Activated T-cell treated with anti-CD3 and anti-CD28 coated beads, Interleukin-2, amount 50 U/mL, for 24 hours (primary cell): Measurements from ENCODE around the gene RER1.
A peak's percentile ranks its signal among the peaks of the same experiment; 100 is the strongest.

Experiments
- DNase-seq: peaks from one replicate; pipeline ENCODE4 v3.0.0-alpha.2; 2020
- H3K27ac Mint-ChIP-seq: 2 replicates; pipeline ENCODE4 v1.8.0; 2020; ENCODE audit warnings: mild to moderate bottlenecking, mixed read lengths
- H3K27me3 Mint-ChIP-seq: 2 replicates; pipeline ENCODE4 v1.8.0; 2020; ENCODE audit warnings: mixed read lengths
- H3K36me3 Mint-ChIP-seq: 2 replicates; pipeline ENCODE4 v1.8.0; 2020; ENCODE audit warnings: low read depth, mixed read lengths
- H3K4me1 Mint-ChIP-seq: 2 replicates; pipeline ENCODE4 v1.8.0; 2020; ENCODE audit warnings: low read depth, mixed read lengths
- H3K4me3 Mint-ChIP-seq: 2 replicates; pipeline ENCODE4 v1.8.0; 2020; ENCODE audit warnings: mild to moderate bottlenecking, moderate library complexity, mixed read lengths
- H3K9me3 Mint-ChIP-seq: 2 replicates; pipeline ENCODE4 v1.8.0; 2020; ENCODE audit warnings: mixed read lengths

The RER1 gene, protein sequence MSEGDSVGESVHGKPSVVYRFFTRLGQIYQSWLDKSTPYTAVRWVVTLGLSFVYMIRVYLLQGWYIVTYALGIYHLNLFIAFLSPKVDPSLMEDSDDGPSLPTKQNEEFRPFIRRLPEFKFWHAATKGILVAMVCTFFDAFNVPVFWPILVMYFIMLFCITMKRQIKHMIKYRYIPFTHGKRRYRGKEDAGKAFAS

DNA sequence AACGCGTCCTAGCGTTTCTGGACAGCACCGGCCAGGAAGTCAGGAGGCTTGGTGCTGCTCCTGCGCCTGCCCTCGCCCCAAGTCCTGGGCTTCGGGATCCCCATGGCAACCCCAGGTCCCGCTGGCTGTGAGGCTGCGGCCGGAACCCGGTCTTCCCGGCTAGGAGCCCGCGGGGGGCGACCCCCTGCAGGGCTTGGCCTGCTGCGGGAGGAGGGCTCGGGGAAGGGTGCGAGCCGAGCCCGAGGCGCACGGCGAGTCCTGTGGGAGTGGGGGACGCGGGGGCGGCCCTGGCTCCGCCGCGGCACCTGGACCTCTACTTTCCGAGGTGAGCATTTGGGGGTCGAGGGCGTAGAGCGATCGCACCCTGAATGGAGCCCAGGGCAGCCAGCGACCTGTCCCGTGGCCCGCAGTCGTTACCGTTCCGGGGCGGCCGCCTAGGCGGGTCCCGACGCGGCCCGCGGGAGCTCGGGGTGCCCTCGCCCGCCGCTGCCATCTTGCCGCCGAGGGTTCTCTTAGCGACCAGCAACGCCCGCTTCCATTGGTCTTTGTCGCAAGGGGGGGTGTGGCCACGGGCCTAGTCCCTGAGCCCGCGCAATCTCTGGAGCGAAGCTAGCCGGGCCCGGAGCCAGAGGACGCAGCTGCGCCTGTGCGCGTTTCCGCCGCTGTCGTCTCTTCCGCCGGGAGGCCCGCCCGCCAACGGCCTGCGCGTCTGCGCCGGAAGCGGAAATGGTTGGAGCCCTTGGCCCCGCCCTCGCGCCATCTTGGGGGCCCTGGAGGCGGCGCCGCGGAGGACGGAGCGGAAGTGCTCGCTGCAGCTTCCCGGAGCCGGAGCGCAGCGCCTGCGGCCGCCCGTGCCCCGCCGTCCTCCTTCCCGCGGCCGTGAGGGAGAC is at the start of gene RER1, which contains the start of gene MORN1:
Gene RER1 (plus strand): TSS at position 801 of the 890 bp plus-strand sequence. CDS start 3,950 bp downstream, outside the sequence.
Gene MORN1 (minus strand): TSS at position 514 of the 890 bp plus-strand sequence. CDS start 21 bp downstream, at position 493.
- peak; percentile 99 for DNase-seq
- Mint-ChIP-seq H3K4me3 (peak within 1 kb of the TSS; percentile 89), H3K27ac (peak within 1 kb of the TSS; percentile 93), H3K4me1 (peaks cover 39% of the 10 kb centered on the region), H3K27me3 (no peaks in the 10 kb centered on the region), H3K9me3 (no peaks in the 10 kb centered on the region), H3K36me3 (peaks cover 62% of the 10 kb centered on the region)

DNA sequence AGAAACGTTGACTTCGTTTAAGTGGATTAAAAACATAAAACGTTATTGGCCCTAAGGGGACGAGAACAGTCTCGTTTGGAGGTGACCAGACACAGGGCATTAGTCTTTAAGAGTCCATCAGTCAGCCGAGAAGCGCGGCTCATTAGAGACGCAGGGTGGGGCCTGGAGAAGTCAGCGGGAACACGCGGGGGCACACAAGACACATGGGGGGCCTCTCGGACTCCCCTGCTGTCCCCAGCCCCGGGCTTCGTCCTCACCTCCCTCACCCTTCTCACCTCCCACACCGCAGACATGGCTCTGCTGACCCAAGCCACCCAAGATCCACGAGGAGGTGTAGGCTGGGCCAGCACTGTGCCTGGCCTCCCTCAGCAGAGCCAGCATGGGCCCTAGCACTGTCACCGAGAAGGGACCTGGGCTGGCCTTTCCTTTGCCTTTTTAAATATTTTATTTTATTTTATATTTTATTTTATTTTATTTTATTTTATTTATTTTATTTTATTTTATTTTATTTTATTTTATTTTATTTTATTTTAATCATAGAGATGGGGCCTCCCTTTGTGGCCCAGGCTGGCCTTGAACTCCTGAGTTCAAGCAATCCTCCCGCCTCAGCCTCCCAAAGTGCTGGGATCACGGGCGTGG is 49.1 kb upstream of the RER1 start:
- Mint-ChIP-seq H3K4me1 (no peaks in the 10 kb centered on the region), H3K9me3 (no peaks in the 10 kb centered on the region), H3K27me3 (no peaks in the 10 kb centered on the region), H3K36me3 (no peaks in the 10 kb centered on the region), H3K27ac (no peak overlapping the region), H3K4me3 (no peak overlapping the region)
- DNase-seq = no peak

DNA sequence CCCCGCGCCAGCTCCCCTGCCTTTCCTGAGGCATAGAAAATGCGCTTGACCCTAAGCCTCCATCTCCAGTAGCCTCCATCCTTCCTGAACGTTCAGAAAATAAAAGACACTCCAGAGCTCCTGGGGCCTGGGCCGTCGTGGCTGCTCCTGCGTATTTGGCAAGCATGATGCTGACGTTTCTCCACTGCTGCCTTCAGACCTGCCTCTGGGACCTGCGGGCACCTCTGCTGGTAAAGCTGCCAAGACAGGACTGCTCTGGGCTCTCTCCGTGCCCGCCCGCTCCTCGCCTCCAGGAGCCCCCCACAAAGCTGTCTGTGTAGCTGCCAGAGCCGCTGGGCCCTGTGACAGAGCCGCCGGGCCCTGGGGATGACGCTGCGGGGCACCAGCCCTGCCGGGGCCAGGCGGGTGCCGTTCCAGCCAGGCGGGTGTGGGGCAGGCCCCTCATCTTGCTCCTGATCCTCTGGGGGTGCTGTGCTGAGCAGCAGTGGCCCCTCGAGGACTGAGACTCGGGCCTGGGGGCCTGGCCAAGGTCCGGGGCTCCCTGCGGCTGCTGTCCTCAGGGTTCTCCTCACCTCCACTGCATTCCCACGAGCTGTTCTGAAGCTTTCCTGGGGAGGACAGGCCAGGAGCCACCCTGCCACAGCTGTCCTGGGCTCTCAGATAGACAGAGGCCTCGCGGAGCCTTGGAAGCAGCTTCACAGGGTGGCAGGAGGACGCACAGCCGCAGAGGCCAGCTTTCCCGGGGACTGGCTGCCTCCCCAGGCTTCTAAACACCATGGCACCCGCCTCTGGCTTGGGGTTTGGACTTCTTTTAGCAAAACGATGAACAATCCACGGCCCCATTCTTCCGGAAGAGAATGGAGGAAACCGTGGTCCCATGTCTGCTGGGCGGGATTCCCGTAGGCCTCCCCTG is 48.4 kb upstream of the RER1 start:
- no peak overlapping the region for H3K4me3 Mint-ChIP-seq
- no peak overlapping the region for H3K27ac Mint-ChIP-seq
- no peak for DNase-seq
- no peaks in the 10 kb centered on the region for H3K9me3 Mint-ChIP-seq
- no peaks in the 10 kb centered on the region for H3K36me3 Mint-ChIP-seq
- no peaks in the 10 kb centered on the region for H3K4me1 Mint-ChIP-seq
- H3K27me3 Mint-ChIP-seq = no peaks in the 10 kb centered on the region

DNA sequence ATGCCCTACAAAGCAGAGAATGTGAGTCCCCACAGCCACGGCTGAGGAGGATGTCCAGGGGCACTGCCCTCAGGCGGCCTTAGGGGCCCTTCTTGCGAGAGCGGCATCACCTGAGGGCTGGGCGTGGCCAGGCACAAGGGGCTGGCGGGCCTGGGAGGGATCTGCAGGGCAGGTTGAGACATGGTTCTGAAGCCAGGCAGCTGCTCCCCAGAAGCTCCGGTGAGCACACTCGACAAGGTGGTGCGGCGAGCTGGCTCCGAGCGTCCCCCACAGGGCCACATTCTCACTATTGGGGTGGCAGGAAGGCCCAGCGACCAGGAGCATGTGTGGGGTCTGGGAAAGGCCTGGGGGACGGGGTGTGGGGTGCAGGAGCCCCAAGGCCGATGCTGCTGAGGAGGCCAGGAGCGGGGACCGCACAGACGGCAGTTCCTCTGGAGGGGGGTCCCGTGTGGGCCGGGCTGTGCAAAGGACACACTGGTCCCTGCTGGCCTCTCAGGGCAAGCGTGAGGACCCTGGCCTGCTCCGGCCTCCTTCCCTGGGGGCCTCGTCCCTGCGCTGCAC is 47.4 kb upstream of the RER1 start:
- Mint-ChIP-seq H3K4me3 (no peak overlapping the region), H3K27ac (no peak overlapping the region), H3K36me3 (no peaks in the 10 kb centered on the region), H3K4me1 (no peaks in the 10 kb centered on the region), H3K9me3 (no peaks in the 10 kb centered on the region), H3K27me3 (no peaks in the 10 kb centered on the region)
- no peak for DNase-seq

DNA sequence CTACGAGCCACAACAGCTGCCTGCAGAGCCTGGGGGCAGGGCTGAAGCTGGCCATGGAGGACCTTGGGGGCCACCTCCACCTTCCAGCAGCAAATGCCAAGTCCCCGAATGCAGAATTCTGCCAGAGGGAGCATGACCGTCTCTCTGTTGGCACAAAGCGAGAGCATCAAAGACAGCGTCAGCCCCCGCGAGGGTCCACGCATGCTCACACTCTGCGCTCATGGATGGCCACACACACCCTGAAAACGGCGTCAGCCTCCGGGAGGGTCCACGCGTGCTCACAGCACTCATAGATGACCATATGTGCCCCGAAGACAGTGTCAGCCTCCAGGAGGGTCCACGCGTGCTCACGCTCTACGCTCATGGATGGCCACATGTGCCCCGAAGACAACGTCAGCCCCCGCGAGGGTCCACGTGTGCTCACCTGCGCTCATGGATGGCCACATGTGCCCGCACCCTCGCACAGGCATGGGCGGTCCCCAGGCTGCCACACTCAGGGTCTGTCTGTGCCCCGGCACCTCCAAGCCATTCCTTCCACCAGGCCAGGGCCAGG is 46.8 kb upstream of the RER1 start:
- Mint-ChIP-seq H3K4me1 (no peaks in the 10 kb centered on the region), H3K4me3 (no peak overlapping the region), H3K36me3 (no peaks in the 10 kb centered on the region), H3K27me3 (no peaks in the 10 kb centered on the region), H3K9me3 (no peaks in the 10 kb centered on the region), H3K27ac (no peak overlapping the region)
- DNase-seq = no peak

DNA sequence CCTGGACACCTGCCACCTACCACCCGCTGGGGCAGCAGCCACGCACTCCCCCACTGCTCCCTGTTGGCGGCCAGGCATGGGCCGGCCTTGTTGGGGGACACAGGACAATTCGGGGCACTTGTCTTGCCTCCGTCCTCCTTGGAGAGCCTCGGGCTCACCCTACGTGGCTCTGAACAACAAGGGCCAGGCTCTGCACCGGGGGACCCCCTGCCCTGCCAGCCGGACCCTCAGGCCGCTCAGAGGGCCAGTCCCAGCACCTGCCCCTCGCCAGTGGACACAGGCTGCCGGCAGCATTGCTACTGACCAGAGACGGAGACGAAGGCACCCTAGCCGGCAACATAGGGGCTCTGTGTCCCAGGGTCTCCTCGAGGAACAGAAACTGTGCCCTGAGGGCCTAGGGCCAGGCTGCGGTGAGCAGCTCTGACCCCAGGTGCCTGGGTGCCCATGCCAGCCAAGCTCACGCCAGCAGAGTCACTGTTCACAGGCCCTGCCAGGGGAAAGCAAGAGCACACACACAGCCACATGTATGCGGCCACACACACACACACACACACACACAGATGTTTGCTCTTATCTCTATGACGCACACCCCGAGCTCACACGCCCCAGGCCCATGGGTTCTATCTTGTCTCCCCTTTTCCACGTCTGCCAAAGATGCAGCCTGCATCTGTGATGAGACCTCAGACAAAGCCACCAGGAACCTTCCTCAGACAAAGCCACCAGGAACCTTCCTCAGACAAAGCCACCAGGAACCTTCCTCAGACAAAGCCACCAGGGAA is 46.2 kb upstream of the RER1 start:
- no peaks in the 10 kb centered on the region for H3K36me3 Mint-ChIP-seq
- no peaks in the 10 kb centered on the region for H3K4me1 Mint-ChIP-seq
- H3K4me3 Mint-ChIP-seq = no peak overlapping the region
- no peaks in the 10 kb centered on the region for H3K27me3 Mint-ChIP-seq
- no peak for DNase-seq
- H3K27ac Mint-ChIP-seq = no peak overlapping the region
- no peaks in the 10 kb centered on the region for H3K9me3 Mint-ChIP-seq

DNA sequence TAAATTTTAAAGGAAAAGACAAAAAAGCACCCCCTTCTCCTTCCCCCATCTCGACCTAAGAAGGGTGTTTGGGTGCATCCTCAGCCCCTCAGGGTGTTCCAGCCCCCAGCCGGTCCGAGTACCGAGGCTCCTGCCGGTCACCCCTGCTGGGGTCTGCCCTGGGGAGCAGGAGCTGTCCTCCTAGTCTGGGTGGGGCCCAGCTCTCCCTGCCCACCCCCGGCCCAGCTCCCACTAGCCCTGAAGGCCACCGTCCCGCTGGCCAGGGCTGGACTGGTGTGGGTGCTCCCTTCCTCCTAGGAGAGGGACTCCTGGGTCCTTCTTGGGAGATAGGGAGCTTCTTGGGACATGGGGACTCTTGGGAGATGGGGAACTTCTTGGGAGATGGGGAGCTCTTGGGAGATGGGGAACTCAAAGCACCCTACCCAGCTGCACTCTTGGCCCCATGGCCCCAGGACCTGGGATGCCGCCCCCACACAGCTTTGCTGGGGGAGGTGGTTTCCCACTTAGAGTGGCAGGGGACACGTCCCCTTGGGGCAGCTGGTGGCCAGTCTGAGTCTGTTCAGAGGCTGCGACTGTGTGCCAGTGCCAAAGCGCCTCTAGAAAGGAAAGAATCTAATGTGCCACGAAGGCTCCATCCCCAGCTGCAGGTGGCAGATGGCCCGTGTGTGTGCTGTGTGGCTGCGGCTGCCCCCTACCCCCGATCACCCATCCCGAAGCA is 44.8 kb upstream of the RER1 start:
- Mint-ChIP-seq H3K4me3 (no peak overlapping the region), H3K9me3 (no peaks in the 10 kb centered on the region), H3K36me3 (no peaks in the 10 kb centered on the region), H3K27ac (no peak overlapping the region), H3K27me3 (no peaks in the 10 kb centered on the region), H3K4me1 (no peaks in the 10 kb centered on the region)
- DNase-seq = no peak

DNA sequence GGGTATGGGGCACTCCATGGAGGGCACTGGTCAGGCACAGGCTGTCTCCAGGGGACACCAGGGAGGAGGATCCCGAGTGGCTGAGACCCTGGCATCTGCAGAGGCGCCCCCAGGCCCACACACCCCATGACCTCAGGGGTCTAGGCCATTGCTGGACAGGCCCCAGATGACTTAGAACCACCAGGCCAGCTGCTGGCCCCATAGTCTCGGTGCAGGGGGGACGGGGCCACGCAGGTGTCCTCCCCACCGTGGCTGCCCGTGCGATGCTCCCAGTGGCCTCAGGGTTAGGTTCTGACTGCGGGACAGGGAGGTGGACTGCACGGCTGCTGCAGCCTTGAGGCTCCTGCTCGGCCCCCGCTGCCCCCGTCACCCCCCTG is 44.2 kb upstream of the RER1 start:
- H3K9me3 Mint-ChIP-seq = no peaks in the 10 kb centered on the region
- no peak overlapping the region for H3K27ac Mint-ChIP-seq
- DNase-seq = no peak
- H3K4me3 Mint-ChIP-seq = no peak overlapping the region
- no peaks in the 10 kb centered on the region for H3K27me3 Mint-ChIP-seq
- H3K36me3 Mint-ChIP-seq = no peaks in the 10 kb centered on the region
- no peaks in the 10 kb centered on the region for H3K4me1 Mint-ChIP-seq

DNA sequence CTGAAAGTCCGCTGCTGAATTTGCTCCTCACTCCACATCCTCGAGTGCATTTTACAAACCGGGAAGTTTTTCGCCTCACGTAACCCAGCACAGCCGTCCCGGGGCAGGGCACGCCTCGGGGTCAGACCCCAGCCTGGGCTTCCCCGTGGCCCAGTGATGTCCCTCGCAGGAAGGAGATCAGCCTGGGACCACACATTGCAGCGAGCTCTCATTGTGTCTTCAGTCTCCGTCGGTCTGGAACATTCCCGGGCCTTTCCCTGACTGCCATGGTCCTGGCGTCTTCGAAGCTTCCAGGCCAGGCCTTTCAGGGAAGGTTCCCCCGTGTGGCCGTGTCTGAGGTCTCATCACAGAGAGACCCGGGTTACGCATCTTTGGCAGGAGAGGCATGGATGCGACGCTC is 43.7 kb upstream of the RER1 start:
- Mint-ChIP-seq H3K4me3 (no peak overlapping the region), H3K4me1 (no peaks in the 10 kb centered on the region), H3K27ac (no peak overlapping the region), H3K9me3 (no peaks in the 10 kb centered on the region), H3K27me3 (no peaks in the 10 kb centered on the region), H3K36me3 (no peaks in the 10 kb centered on the region)
- no peak for DNase-seq

DNA sequence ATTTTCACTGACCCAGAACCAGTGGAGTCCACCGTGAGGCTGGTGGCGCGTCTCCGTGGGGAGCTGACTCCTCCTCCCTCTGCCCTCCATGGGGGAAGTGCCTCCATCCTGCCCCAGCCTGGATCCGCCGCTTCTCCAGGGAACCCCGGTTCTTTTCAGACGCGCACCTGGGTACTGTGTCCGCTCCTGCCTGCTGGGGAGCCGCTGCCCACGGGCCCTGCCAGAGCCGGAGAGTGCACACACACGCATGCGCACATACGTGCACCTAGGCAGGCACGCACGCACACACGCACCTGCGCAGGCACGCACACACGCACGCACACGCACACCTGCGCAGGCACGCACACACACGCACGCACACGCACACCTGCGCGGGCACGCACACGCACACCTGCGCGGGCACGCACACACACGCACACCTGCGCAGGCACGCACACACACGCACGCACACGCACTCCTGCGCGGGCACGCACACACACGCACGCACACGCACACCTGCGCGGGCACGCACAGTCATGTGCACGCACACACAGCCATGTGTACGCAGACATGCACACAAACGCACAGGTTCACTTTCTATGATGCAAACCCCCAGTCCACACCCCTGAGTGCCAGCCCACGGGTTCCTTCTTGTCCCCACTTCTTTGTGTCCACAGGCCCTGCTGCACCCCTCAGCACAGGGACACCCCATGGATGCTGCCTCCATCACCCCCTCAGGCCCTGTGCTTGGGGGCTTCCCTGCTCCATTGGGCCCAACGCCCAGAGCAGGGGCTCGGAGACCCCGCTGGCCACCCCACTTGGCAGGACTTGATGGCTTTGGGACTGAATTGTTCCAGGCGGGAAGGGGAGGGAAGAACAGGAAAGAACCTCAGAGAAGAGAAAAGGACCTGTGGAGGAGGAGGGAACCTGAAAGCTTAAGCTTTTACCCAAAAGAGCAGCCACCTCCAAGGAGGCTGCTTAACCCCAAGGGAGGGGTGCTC is 43.0 kb upstream of the RER1 start:
- no peaks in the 10 kb centered on the region for H3K9me3 Mint-ChIP-seq
- H3K4me1 Mint-ChIP-seq = no peaks in the 10 kb centered on the region
- no peak for DNase-seq
- H3K36me3 Mint-ChIP-seq = no peaks in the 10 kb centered on the region
- no peaks in the 10 kb centered on the region for H3K27me3 Mint-ChIP-seq
- H3K27ac Mint-ChIP-seq = no peak overlapping the region
- no peak overlapping the region for H3K4me3 Mint-ChIP-seq

DNA sequence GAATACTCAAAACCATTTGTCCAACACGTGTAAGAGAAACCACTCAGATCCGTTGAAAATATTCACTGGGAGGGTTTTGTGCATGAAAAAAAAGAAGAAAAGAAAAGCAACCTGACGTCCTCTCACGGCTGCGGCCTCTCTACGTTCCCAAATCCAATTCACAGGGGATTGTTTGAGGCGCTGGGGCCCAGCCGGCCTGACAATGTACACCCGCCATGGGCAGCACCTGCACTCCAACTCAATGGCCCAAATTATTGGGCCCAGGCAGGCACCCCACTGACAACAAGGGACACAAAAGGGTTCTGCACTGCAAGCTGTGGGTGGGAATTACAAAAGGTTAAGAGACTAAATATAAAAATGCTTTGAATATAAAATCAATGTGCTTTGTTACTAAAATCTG is 41.8 kb upstream of the RER1 start:
- no peak overlapping the region for H3K27ac Mint-ChIP-seq
- H3K9me3 Mint-ChIP-seq = no peaks in the 10 kb centered on the region
- H3K27me3 Mint-ChIP-seq = no peaks in the 10 kb centered on the region
- no peaks in the 10 kb centered on the region for H3K36me3 Mint-ChIP-seq
- DNase-seq = no peak
- H3K4me3 Mint-ChIP-seq = no peak overlapping the region
- no peaks in the 10 kb centered on the region for H3K4me1 Mint-ChIP-seq

DNA sequence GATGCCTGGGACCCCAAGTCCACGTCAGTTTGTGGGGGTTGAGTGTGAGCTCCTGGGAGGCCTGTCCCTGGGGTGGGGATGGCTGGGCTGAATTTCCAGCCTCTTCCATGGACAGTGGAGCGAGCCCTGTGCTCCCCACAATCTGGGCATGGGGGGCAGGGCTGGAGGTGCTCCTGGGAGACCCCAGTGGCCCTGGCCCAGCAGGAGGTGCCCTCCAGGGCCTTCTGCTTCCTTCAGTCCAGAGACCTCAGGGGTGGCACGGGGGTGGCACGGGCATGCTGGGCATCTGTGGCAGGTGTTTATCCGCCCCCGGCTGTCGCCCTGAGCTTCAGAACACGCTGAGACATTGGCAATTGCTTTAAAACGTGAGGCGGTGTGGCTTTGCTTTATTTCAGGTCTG is 41.1 kb upstream of the RER1 start:
- no peak for DNase-seq
- H3K9me3 Mint-ChIP-seq = no peaks in the 10 kb centered on the region
- no peak overlapping the region for H3K4me3 Mint-ChIP-seq
- no peak overlapping the region for H3K27ac Mint-ChIP-seq
- H3K36me3 Mint-ChIP-seq = no peaks in the 10 kb centered on the region
- no peaks in the 10 kb centered on the region for H3K27me3 Mint-ChIP-seq
- no peaks in the 10 kb centered on the region for H3K4me1 Mint-ChIP-seq
